T-helper 2 cell treated with Interferon-gamma antibody and Interleukin-4, amounts not matched to agents 5 μg/mL and 100 μg/mL, for 36 hours (primary cell): ENCODE data around the gene DCAF15.

Source experiments
- DNase-seq: peaks from one replicate; pipeline ENCODE4 v3.0.0; 2021; ENCODE audit warnings: low spot score
- H3K27ac Mint-ChIP-seq: one replicate; pipeline ENCODE4 v1.8.0; 2021; ENCODE audit warnings: mild to moderate bottlenecking, mixed read lengths
- H3K27me3 Mint-ChIP-seq: one replicate; pipeline ENCODE4 v1.8.0; 2021; ENCODE audit warnings: low read depth, mixed read lengths
- H3K36me3 Mint-ChIP-seq: one replicate; pipeline ENCODE4 v1.8.0; 2021; ENCODE audit warnings: low read depth, mixed read lengths
- H3K4me1 Mint-ChIP-seq: one replicate; pipeline ENCODE4 v1.8.0; 2021; ENCODE audit warnings: low read depth, mixed read lengths
- H3K4me3 Mint-ChIP-seq: one replicate; pipeline ENCODE4 v1.8.0; 2022; ENCODE audit warnings: mild to moderate bottlenecking, moderate library complexity, mixed read lengths
- H3K9me3 Mint-ChIP-seq: one replicate; pipeline ENCODE4 v1.8.0; 2021; ENCODE audit warnings: mixed read lengths

The DCAF15 gene

DNA sequence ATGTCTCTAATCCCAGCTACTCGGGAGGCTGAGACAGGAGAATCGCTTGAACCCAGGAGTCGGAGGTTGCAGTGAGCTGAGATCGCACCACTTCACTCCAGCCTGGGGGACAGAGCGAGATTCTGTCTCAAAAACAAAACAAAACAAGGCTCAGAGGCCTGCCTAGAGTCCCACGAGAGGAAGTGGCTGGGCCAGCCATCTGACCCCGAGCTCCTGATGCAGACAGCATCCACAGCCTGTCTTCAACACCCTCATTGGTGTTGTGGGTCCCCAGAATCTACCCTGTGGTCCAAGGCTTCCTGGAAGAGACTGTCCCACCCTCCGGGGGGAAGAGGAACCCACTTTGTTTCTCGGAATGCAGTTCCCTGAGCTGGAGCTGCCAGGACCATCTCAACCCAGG is 29.2 kb downstream of the DCAF15 start:
- Mint-ChIP-seq H3K4me3 (no peak overlapping the region), H3K27ac (peak overlapping the region; percentile 26), H3K9me3 (no peaks in the 10 kb centered on the region), H3K4me1 (peaks cover 22% of the 10 kb centered on the region), H3K36me3 (peaks cover under 1% of the 10 kb centered on the region), H3K27me3 (no peaks in the 10 kb centered on the region)
- DNase-seq = no peak

DNA sequence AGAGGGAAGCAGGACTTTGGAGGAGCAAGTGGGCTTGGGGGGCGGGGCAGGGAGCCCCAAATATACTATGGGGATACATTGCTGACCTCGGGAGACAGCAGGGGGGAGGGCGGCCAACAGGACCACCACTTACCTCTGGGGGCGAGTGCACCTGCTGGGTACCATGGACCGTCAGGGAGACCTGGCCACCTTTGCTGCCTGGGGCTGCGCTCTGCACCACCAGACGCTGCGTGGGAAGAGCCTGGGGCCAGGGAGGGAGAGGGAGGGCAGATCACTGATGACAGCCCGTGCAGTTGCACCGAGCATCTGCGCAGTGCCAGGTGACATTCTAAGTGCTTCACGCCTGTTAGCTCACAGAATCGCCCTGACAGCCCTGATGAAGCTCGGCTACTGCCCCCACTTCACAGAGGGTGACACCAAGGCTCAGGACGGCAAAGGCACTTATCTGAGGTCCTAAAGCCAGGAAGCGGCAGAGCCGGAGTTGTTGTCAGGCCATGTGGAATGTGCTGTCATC is 29.7 kb downstream of the DCAF15 start:
- Mint-ChIP-seq H3K4me1 (peaks cover 25% of the 10 kb centered on the region), H3K27me3 (no peaks in the 10 kb centered on the region), H3K4me3 (no peak overlapping the region), H3K36me3 (no peaks in the 10 kb centered on the region), H3K27ac (no peak overlapping the region), H3K9me3 (no peaks in the 10 kb centered on the region)
- no peak for DNase-seq

DNA sequence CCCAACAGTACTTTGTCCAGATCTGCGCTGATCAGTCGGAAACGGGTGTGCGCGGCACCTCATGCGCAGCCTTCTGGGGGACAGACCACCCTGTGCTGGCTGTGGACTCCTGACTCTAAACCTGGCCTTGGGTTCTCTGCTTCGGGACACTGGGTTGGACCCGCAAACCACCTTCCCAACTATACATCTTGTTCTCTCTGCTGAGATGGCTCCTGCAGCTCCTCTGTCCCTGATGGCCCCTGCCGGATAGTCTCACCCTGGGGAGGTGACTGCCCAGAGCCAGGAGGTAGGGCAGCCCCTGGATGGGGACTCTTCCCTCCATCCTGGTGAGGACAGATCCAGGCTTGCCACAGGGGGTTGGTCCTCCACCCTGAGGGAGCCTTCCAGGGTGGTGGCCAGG is 30.5 kb downstream of the DCAF15 start:
- no peaks in the 10 kb centered on the region for H3K36me3 Mint-ChIP-seq
- H3K4me1 Mint-ChIP-seq = peaks cover 32% of the 10 kb centered on the region
- no peak overlapping the region for H3K4me3 Mint-ChIP-seq
- no peak overlapping the region for H3K27ac Mint-ChIP-seq
- no peaks in the 10 kb centered on the region for H3K9me3 Mint-ChIP-seq
- H3K27me3 Mint-ChIP-seq = no peaks in the 10 kb centered on the region
- no peak for DNase-seq

DNA sequence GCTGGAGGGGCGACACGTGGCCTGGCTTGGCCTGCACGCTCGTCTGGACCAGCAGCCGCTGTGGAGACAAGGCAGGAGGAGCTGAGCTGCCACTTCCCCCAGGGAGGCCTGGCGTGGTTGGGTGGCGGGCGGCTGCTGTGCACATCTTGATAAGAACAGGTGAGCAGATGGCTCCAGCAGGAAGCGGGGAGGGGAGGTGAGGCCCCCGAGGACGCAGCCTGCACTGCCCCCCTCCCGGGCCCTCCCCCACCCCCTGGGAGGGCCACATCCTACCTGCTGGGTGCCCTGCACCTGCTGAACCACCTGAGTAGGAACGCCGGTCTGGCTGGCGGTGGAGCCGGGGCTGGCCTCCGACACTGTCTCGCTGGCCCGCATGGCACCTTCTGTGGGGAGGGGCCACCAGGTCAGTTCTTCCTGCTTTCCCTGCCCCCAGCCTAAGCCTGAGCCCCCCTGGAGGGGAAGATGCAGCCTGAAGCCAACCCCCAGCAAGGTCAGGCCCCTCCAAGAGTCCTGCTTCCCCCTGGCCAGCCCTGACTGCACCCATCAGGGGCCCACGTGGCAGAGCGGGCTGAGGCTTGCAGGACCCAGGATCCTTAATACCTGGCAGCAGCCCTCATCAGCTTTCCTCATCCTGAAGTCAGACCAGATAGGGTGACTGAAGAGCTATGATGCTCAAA is 31.0 kb downstream of the DCAF15 start:
- peaks cover 34% of the 10 kb centered on the region for H3K4me1 Mint-ChIP-seq
- no peaks in the 10 kb centered on the region for H3K36me3 Mint-ChIP-seq
- no peaks in the 10 kb centered on the region for H3K27me3 Mint-ChIP-seq
- H3K9me3 Mint-ChIP-seq = no peaks in the 10 kb centered on the region
- no peak overlapping the region for H3K27ac Mint-ChIP-seq
- no peak for DNase-seq
- H3K4me3 Mint-ChIP-seq = no peak overlapping the region

DNA sequence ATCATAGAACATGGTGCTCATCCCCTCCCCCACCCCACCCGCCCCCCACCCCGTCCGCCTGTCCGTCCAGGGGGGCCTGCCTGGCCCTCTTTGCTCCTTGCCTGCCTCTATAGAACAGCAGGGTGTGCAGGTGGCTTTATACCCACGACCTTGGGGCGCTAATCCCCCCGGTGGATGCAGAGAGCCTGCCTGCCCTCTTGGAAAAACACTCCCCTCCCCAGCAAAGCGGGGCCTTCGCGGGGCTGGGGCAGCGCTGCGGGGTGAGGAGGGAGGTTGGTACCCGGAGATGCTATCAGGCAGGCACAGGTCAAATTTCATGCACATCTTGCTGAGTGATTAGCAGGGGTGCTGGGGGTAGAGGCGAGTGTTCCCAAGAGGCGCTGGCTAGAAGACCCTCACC is 31.9 kb downstream of the DCAF15 start:
- Mint-ChIP-seq H3K4me1 (peaks cover 39% of the 10 kb centered on the region), H3K4me3 (no peak overlapping the region), H3K27ac (no peak overlapping the region), H3K27me3 (no peaks in the 10 kb centered on the region), H3K36me3 (peaks cover 8% of the 10 kb centered on the region), H3K9me3 (no peaks in the 10 kb centered on the region)
- DNase-seq = no peak

DNA sequence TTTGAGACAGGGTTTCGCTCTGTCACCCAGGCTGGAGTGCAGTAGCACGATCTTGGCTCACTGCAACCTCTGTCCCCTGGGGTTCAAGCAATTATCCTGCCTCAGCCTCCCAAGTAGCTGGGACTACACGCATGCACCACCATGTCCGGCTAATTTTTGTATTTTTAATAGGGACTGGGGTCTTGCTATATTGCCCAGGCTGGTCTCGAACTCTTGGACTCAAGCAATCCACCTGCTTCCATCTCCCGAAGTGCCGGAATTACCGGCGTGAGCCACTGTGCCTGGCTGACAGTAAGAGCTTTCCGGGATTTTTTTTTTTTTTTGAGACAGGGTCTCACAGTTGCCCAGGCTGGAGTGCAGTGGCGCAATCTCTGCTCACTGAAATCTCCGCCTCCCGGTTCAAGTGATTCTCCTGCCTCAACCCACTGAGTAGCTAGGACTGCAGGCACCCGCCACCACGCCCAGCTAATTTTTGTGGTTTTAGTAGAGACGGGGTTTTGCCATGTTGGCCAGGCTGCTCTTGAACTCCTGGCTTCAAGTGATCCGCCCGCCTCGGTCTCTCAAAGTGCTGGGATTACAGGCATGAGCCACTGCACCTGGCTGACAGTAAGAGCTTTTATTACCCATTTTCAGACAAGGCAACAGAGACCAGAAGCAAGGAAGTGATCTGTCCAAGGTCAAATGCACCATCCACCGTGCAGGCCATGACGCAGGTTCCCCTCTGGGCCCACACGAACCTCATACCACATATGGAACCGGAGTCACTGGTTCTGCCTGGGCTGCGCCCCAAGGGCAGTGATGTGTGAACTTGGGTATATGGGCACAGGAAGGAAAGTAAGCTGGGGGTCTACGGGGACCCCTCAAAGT is 32.8 kb downstream of the DCAF15 start:
- Mint-ChIP-seq H3K4me1 (peaks cover 45% of the 10 kb centered on the region), H3K36me3 (peaks cover 13% of the 10 kb centered on the region), H3K27me3 (no peaks in the 10 kb centered on the region), H3K27ac (peak overlapping the region; percentile 97), H3K4me3 (peak overlapping the region; percentile 65), H3K9me3 (no peaks in the 10 kb centered on the region)
- no peak for DNase-seq

DNA sequence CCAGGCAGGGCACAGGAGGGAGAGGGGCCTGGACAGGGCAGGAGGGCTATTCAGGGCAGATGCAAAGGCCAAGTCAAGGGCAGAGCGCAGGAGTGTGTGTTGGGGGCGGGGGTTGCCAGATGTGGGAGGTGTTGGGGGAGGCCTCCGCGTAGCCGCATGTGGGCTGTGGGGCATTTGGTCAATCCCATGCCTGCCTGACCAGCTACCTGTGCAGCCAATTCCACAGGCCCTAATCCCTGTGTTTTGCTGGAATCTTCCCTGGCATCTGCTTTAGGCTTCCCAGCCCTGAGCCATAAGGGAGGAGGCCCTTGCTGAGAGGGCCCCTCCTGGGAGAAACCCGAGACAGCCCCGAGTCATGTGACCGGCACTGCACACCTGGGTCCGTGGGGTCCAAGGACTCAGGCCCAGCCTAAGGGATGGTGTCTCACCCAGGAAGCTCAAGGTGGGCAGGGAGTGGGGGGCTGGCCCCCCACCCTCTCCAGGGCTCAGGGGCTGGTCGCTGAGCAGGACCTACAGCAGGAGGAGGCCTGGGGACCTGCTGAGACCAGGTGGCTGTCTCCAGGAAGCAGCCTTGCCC is 33.5 kb downstream of the DCAF15 start:
- Mint-ChIP-seq H3K36me3 (peaks cover 17% of the 10 kb centered on the region), H3K27ac (peak overlapping the region; percentile 97), H3K9me3 (no peaks in the 10 kb centered on the region), H3K4me1 (peaks cover 47% of the 10 kb centered on the region), H3K4me3 (peak overlapping the region; percentile 77), H3K27me3 (no peaks in the 10 kb centered on the region)
- DNase-seq = no peak

DNA sequence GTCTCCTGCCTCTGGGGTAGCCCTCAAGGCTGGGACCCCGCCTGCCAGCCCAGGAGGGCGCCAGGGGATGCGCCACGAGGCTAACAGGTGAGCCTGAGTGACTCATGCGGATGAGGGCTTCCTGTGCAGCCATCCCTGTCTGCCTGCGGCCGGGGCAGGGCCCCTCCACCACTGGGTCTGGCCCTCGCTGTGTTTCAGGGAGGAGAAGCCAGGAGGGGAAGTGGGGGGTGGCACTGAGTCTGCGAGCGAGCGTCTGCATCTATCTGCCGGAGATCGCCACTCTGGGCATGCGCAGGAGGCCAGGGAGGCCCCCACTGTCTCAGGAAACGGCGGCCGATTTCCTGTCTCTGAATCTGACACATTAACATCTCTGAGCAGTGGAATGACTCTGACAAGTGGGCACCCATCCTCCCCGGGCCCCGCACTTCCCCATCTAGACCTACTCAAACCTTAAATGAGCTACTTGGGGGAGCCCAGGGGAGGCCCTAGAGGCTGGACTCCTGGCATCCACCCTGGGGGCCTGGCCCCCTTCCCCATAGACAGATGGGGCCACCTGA is 34.1 kb downstream of the DCAF15 start:
- peak; percentile 98 for DNase-seq
- Mint-ChIP-seq H3K36me3 (peaks cover 21% of the 10 kb centered on the region), H3K27ac (peak overlapping the region; percentile 97), H3K4me3 (peak overlapping the region; percentile 77), H3K9me3 (no peaks in the 10 kb centered on the region), H3K27me3 (no peaks in the 10 kb centered on the region), H3K4me1 (peaks cover 49% of the 10 kb centered on the region)

DNA sequence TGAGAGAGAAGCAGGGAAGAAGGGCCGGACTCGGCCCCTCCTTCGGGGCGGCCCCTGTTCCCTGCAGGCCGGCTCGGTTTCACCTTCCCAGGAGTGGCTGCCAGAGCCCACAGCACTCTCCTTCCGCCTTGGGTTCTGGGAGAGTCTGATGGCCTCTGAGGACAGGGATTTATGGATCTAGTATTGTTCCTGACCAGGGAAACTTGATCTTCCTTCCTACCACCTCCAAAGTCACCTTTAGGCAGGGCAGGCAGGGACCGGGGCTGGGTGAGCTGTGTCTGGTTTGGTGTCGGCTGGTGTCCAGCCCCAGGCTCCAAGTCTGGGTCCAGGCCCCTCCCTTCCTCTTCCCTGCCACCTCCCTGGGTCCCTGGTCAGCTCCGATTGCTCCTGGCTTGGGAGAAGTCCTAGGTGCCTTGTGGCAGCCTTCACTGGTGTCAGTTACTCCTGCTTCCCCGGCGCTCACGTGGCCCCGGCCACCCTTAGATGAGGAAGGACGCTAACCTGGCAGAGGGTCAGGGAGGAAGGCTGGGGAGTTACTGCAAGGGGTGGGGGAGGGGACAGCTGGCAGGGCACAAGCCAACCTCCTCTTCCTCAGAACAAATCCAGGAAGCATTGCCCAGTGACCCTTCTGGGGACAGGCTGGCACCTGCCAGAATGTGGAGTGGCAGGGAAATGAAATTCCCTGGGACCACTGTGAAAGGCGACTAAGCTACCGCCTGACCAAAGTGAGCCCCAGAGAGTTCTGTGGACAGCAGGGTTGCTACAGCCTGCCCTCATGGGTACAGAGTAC is 35.0 kb downstream of the DCAF15 start:
- peak overlapping the region; percentile 97 for H3K27ac Mint-ChIP-seq
- H3K4me1 Mint-ChIP-seq = peaks cover 44% of the 10 kb centered on the region
- peaks cover 24% of the 10 kb centered on the region for H3K36me3 Mint-ChIP-seq
- DNase-seq = no peak
- H3K27me3 Mint-ChIP-seq = no peaks in the 10 kb centered on the region
- peak overlapping the region; percentile 77 for H3K4me3 Mint-ChIP-seq
- no peaks in the 10 kb centered on the region for H3K9me3 Mint-ChIP-seq

DNA sequence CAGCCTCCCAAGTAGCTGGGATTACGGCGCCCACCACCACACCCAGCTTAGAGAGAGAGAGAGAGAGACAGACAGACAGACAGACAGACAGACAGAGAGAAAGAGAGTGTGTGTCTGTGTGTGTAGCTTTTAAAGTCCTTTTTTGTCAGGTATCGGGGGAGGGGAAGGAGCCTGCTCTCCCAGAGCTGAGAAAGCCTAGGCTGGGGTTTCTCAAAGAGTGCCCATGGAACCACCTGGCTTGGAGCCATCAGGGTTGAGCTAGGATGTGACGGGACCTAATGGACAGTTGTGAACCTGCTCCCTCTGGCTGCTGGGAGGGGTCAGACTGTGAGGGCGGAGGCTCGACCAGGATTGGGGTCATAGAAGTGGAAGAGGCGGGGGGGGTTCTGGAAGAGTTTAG is 37.2 kb downstream of the DCAF15 start:
- no peaks in the 10 kb centered on the region for H3K9me3 Mint-ChIP-seq
- peaks cover 38% of the 10 kb centered on the region for H3K4me1 Mint-ChIP-seq
- peaks cover 24% of the 10 kb centered on the region for H3K36me3 Mint-ChIP-seq
- no peaks in the 10 kb centered on the region for H3K27me3 Mint-ChIP-seq
- peak overlapping the region; percentile 75 for H3K27ac Mint-ChIP-seq
- no peak overlapping the region for H3K4me3 Mint-ChIP-seq
- DNase-seq = no peak

DNA sequence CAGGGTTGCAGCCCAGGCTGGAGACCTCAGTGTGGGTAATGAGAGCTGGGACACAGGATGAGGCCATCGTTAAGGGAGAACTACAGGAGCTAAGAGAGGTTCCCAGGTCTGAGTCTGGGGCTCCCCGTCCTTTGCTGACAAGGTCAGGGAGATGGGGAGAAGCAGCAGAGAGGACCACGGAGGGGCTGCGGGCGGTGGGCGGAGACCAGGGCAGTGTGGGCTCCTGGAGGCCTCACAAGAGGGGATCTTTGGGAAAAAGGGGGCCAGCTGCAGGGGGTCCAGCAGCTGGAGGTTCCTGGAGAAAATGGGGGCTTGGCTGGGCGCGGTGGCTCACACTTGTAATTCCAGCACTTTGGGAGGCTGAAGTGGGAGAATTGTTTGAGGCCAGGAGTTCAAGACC is 37.8 kb downstream of the DCAF15 start:
- H3K27ac Mint-ChIP-seq = peak overlapping the region; percentile 65
- no peak for DNase-seq

DNA sequence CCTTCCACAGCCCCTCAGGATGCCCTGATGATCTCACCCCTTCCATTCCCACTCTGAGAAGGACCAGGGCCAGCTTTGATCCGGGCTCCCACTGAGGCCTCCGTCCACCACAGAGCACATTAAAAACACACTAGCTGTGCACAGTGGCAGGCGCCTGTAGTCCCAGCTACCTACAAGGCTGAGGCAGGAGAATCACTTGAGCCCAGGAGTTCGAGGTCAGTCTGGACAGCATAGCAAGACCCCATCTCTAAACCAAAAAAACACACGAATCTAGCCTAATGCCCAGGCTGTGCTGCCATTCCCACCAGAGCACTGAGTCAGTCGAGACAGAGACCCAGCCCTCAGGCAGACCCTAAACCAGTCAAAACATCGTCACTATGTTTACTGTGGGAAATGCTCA is 39.7 kb downstream of the DCAF15 start:
- DNase-seq = no peak
- no peaks in the 10 kb centered on the region for H3K27me3 Mint-ChIP-seq
- H3K4me1 Mint-ChIP-seq = peaks cover 24% of the 10 kb centered on the region
- no peak overlapping the region for H3K27ac Mint-ChIP-seq
- no peak overlapping the region for H3K4me3 Mint-ChIP-seq
- H3K36me3 Mint-ChIP-seq = peaks cover 25% of the 10 kb centered on the region
- no peaks in the 10 kb centered on the region for H3K9me3 Mint-ChIP-seq

More for the DNA sequence above, 37.8 kb downstream of the DCAF15 start:
- Mint-ChIP-seq H3K36me3 (peaks cover 25% of the 10 kb centered on the region), H3K27me3 (no peaks in the 10 kb centered on the region), H3K9me3 (no peaks in the 10 kb centered on the region), H3K4me3 (no peak overlapping the region), H3K4me1 (peaks cover 36% of the 10 kb centered on the region)

DNA sequence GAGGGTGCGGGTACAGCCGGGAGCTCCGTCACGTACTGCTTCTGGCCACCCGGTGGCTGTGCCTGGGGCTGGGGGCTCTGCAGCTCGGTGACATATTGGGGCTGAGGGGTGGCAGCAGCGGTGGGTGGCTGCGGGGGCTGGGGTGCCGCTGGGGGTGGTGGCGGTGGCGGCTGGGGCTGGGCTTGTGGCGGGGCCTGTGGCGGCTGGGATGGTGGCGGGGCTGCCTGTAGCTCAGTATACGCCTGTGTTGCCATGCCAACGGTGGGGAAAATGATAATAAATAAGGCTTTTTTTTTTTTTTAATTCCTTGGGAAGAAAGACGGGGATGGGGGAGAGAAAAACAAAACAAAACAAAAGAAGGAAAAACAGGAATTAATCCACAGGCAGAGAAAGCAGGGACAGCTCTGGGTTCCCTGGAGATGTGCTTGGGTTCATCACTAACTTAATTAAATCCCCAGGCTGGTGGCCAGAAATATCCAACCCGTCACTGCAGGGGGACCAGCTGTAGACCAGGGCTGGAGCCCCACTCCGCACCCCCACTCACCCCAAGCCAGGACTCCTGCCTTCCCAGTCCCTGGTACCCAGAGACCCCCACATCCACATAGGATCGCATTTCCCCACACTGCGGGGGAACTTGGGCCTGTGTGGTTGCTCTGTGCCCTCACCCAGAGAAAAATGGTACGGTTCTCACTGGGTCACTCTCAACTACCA is 41.4 kb downstream of the DCAF15 start:
- H3K4me1 Mint-ChIP-seq = peaks cover 15% of the 10 kb centered on the region
- H3K27ac Mint-ChIP-seq = no peak overlapping the region
- no peak overlapping the region for H3K4me3 Mint-ChIP-seq
- peaks cover 33% of the 10 kb centered on the region for H3K36me3 Mint-ChIP-seq
- peaks cover 3% of the 10 kb centered on the region for H3K9me3 Mint-ChIP-seq
- H3K27me3 Mint-ChIP-seq = no peaks in the 10 kb centered on the region
- DNase-seq = no peak
